Inflammatory macrophage treated with lipopolysaccharide for 4 hours (primary cell): ENCODE results near the gene WDR88.
"Not testable (repeated sequence)": the region's sequence is repeated elsewhere in the genome, so short reads cannot be mapped to it uniquely, and the experiment has no call there.

ENCODE experiments used
- DNase-seq: peaks from one replicate; pipeline ENCODE4 v3.0.0-alpha.2; 2020

WDR88 gene

GRCh38 chr19:33199441-33200265 lies 67.7 kb downstream of the WDR88 start:
- DNase-seq: no peak

- DNase-seq: no peak
Measured at GRCh38 chr19:33201473-33201872, 69.6 kb downstream of the WDR88 start.

GRCh38 chr19:33201886-33202545 lies 70.1 kb downstream of the WDR88 start:
- DNase-seq: no peak

- DNase-seq: no peak
Measured at GRCh38 chr19:33202546-33203507, 70.9 kb downstream of the WDR88 start.

- no peak for DNase-seq
Measured at GRCh38 chr19:33203529-33203928, 71.6 kb downstream of the WDR88 start.

- no peak for DNase-seq
Measured at GRCh38 chr19:33204136-33204973, 72.4 kb downstream of the WDR88 start.

GRCh38 chr19:33205110-33205509 lies 73.2 kb downstream of the WDR88 start:
- DNase-seq: no peak

GRCh38 chr19:33205531-33206260 lies 73.8 kb downstream of the WDR88 start:
- DNase-seq: no peak

- DNase-seq: no peak
Measured at GRCh38 chr19:33206261-33207039, 74.5 kb downstream of the WDR88 start.

GRCh38 chr19:33207040-33207620 lies 75.2 kb downstream of the WDR88 start:
- no peak for DNase-seq

- no peak for DNase-seq
Measured at GRCh38 chr19:33207903-33208302, 76.0 kb downstream of the WDR88 start.

GRCh38 chr19:33208371-33208895 lies 76.5 kb downstream of the WDR88 start:
- no peak for DNase-seq

- DNase-seq: no peak
Measured at GRCh38 chr19:33208904-33209849, 77.3 kb downstream of the WDR88 start.

- DNase-seq: not testable (repeated sequence)
Measured at GRCh38 chr19:33209850-33210230, 77.9 kb downstream of the WDR88 start.

- DNase-seq: no peak
Measured at GRCh38 chr19:33210266-33210940, 78.5 kb downstream of the WDR88 start.

- DNase-seq: no peak
Measured at GRCh38 chr19:33211794-33212435, 80.0 kb downstream of the WDR88 start.

GRCh38 chr19:33212436-33213172 lies 80.7 kb downstream of the WDR88 start:
- DNase-seq: no peak
